Measurements from ENCODE around the gene VAV3. TPM values are rescaled to one million over a fixed set of nuclear protein-coding genes. Genes with fewer than 3 reads are reported as not detected.
"Not testable (repeated sequence)": the region's sequence is repeated elsewhere in the genome, so short reads cannot be mapped to it uniquely, and the experiment has no call there.

Gene VAV3
- total RNA-seq, 2 donors from 2014 or later: 6.9 to 7.7 TPM

- ATAC-seq (ENCODE audit: insufficient number of reproducible peaks, low FRiP score, low read depth): no peak
- TF ChIP-seq, protein P1, sequence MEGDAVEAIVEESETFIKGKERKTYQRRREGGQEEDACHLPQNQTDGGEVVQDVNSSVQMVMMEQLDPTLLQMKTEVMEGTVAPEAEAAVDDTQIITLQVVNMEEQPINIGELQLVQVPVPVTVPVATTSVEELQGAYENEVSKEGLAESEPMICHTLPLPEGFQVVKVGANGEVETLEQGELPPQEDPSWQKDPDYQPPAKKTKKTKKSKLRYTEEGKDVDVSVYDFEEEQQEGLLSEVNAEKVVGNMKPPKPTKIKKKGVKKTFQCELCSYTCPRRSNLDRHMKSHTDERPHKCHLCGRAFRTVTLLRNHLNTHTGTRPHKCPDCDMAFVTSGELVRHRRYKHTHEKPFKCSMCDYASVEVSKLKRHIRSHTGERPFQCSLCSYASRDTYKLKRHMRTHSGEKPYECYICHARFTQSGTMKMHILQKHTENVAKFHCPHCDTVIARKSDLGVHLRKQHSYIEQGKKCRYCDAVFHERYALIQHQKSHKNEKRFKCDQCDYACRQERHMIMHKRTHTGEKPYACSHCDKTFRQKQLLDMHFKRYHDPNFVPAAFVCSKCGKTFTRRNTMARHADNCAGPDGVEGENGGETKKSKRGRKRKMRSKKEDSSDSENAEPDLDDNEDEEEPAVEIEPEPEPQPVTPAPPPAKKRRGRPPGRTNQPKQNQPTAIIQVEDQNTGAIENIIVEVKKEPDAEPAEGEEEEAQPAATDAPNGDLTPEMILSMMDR (IDR thresholded peaks at IDR 0.05): no peak
- Histone ChIP-seq H3K27ac (no peak overlapping the region), H3K4me3 (no peak overlapping the region), H3K9me3 (no peaks in the 10 kb centered on the region), H3K36me3 (no peaks in the 10 kb centered on the region), H3K4me1 (ENCODE audit: control insufficient read depth in 1 of 2, low read depth in 2 of 2) (no peaks in the 10 kb centered on the region), H3K27me3 (replicated peaks; ENCODE audit: insufficient read depth) (no peaks in the 10 kb centered on the region)
- DNase-seq (ENCODE audit: low spot score): no peak
These were observed 258.8 kb downstream of the VAV3 start for GRCh38 chr1:107706182-107706581.

GRCh38 chr1:107704911-107705310 is 260.1 kb downstream of the VAV3 start:
- Histone ChIP-seq H3K4me3 (no peak overlapping the region), H3K4me1 (ENCODE audit: control insufficient read depth in 1 of 2, low read depth in 2 of 2) (no peaks in the 10 kb centered on the region), H3K9me3 (no peaks in the 10 kb centered on the region), H3K27me3 (replicated peaks; ENCODE audit: insufficient read depth) (no peaks in the 10 kb centered on the region), H3K27ac (no peak overlapping the region), H3K36me3 (no peaks in the 10 kb centered on the region)
- DNase-seq (ENCODE audit: low spot score): no peak
- TF ChIP-seq, protein P1 (IDR thresholded peaks at IDR 0.05): no peak
- ATAC-seq (ENCODE audit: insufficient number of reproducible peaks, low FRiP score, low read depth): no peak

- DNase-seq (ENCODE audit: low spot score) (no peak), ATAC-seq (ENCODE audit: insufficient number of reproducible peaks, low FRiP score, low read depth) (no peak)
- H3K27me3 ChIP-seq (replicated peaks; ENCODE audit: insufficient read depth): no peaks in the 10 kb centered on the region
- TF ChIP-seq, protein P1 (IDR thresholded peaks at IDR 0.05): no peak
- no peak overlapping the region for H3K4me3 ChIP-seq
- H3K9me3 ChIP-seq: no peaks in the 10 kb centered on the region
- no peaks in the 10 kb centered on the region for H3K36me3 ChIP-seq
- H3K4me1 ChIP-seq (ENCODE audit: control insufficient read depth in 1 of 2, low read depth in 2 of 2): no peaks in the 10 kb centered on the region
- H3K27ac ChIP-seq: no peak overlapping the region
These were observed 261.9 kb downstream of the VAV3 start for GRCh38 chr1:107702946-107703571.

DNA sequence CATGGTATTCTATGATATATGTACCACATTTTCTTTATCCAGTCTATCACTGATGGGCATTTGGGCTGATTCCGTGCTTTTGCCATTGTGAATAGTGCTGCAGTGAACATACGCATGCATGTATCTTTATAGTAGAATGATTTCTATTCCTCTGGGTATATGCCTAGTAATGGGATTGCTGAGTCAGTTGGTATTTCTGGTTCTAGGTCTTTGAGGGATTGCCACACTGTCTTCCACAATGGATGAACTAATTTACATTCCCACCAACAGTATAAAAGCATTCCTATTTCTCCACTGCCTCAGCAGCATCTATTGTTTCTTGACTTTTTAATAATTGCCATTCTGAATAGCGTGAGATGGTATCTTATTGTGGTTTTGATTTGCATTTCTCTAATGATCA is 264.3 kb downstream of the VAV3 start:
- DNase-seq (ENCODE audit: low spot score); H3K4me1 ChIP-seq (ENCODE audit: control insufficient read depth in 1 of 2, low read depth in 2 of 2); H3K27me3 ChIP-seq (replicated peaks; ENCODE audit: insufficient read depth); ATAC-seq (ENCODE audit: insufficient number of reproducible peaks, low FRiP score, low read depth); H3K9me3 ChIP-seq; H3K4me3 ChIP-seq; H3K36me3 ChIP-seq; H3K27ac ChIP-seq: not testable (repeated sequence)

GRCh38 chr1:107698161-107698560 is 266.8 kb downstream of the VAV3 start:
- DNase-seq (ENCODE audit: low spot score) (no peak), ATAC-seq (ENCODE audit: insufficient number of reproducible peaks, low FRiP score, low read depth) (no peak)
- H3K36me3 ChIP-seq: no peaks in the 10 kb centered on the region
- no peak overlapping the region for H3K27ac ChIP-seq
- H3K4me3 ChIP-seq: no peak overlapping the region
- no peaks in the 10 kb centered on the region for H3K27me3 ChIP-seq (replicated peaks; ENCODE audit: insufficient read depth)
- H3K9me3 ChIP-seq: no peaks in the 10 kb centered on the region
- no peaks in the 10 kb centered on the region for H3K4me1 ChIP-seq (ENCODE audit: control insufficient read depth in 1 of 2, low read depth in 2 of 2)
- TF ChIP-seq, protein P1 (IDR thresholded peaks at IDR 0.05): no peak

GRCh38 chr1:107695341-107695740 is 269.6 kb downstream of the VAV3 start:
- no peak for DNase-seq (ENCODE audit: low spot score)
- ATAC-seq (ENCODE audit: insufficient number of reproducible peaks, low FRiP score, low read depth): no peak
- TF ChIP-seq, protein P1 (IDR thresholded peaks at IDR 0.05): no peak

More at GRCh38 chr1:107695341-107695740, 269.6 kb downstream of the VAV3 start:
- no peaks in the 10 kb centered on the region for H3K4me1 ChIP-seq (ENCODE audit: control insufficient read depth in 1 of 2, low read depth in 2 of 2)
- no peak overlapping the region for H3K4me3 ChIP-seq
- no peaks in the 10 kb centered on the region for H3K27me3 ChIP-seq (replicated peaks; ENCODE audit: insufficient read depth)
- no peaks in the 10 kb centered on the region for H3K36me3 ChIP-seq
- no peaks in the 10 kb centered on the region for H3K9me3 ChIP-seq
- no peak overlapping the region for H3K27ac ChIP-seq
